HEK293 (cell line): ENCODE data around the gene NENF.

ENCODE experiments used
- CTCF ChIA-PET: fragments of 350-600 bp; formaldehyde crosslinking; extraction: SDS; loops from one replicate; lab custom pipeline; 2021; ENCODE audit warnings: antibody characterized with exemption; lab: Yijun Ruan, JAX
- POLR2A ChIA-PET: fragments of 300-600 bp; formaldehyde crosslinking; extraction: SDS; loops from one replicate; lab custom pipeline; 2020; ENCODE audit warnings: antibody characterized with exemption, inconsistent platforms; lab: Yijun Ruan, JAX
- H3K27ac ChIP-seq: fragments of 200-500 bp; sonication (Bioruptor generic); 2 replicates; pipeline ENCODE4 v1.5.1; 2014; ENCODE audit warnings: low read depth, low read length, control low read depth, inconsistent platforms; ENCODE audit errors: extremely low read depth
- H3K36me3 ChIP-seq, 2 experiments: fragments of 200-500 bp in 1 of 2; sonication (Bioruptor generic) in 1 of 2; 1 replicate in 1 of 2; 2 replicates in 1 of 2; pipeline ENCODE4 v1.5.1; 2014 to 2017; ENCODE audit warnings: inconsistent platforms in 2 of 2, low read length in 2 of 2; ENCODE audit not compliant: control insufficient read depth in 2 of 2, insufficient read depth in 1 of 2
- H3K4me1 ChIP-seq: fragments of 200-500 bp; sonication (Bioruptor generic); 2 replicates; pipeline ENCODE4 v1.5.1; 2014; ENCODE audit warnings: mild to moderate bottlenecking, low read length, inconsistent platforms; ENCODE audit not compliant: control insufficient read depth, insufficient read depth
- H3K4me3 ChIP-seq: 2 replicates; pipeline ENCODE4 v1.5.1; 2011; ENCODE audit warnings: low read depth, mild to moderate bottlenecking, control low read depth, low read length, moderate library complexity
- H3K9me3 ChIP-seq: fragments of 200-500 bp; sonication (Bioruptor generic); 2 replicates; pipeline ENCODE4 v1.5.1; 2014; ENCODE audit warnings: low read depth, low read length, inconsistent platforms; ENCODE audit not compliant: control insufficient read depth, insufficient read depth
- BCL11B ChIP-seq: fragments of 450-650 bp; formaldehyde crosslinking; IDR thresholded peaks from 2 replicates; pipeline ENCODE4 v1.5.1; 2016; ENCODE audit warnings: low read depth, missing biosample characterization, missing genetic modification characterization
- ZIC2 ChIP-seq: fragments of 450-650 bp; formaldehyde crosslinking; IDR thresholded peaks from 2 replicates; pipeline ENCODE4 v1.5.1; 2016; ENCODE audit warnings: missing biosample characterization, missing genetic modification characterization
- ZNF155 ChIP-seq: fragments of 450-650 bp; formaldehyde crosslinking; IDR thresholded peaks from 2 replicates; pipeline ENCODE4 v1.5.1; 2016; ENCODE audit warnings: missing biosample characterization, missing genetic modification characterization
- ZNF16 ChIP-seq: fragments of 450-650 bp; formaldehyde crosslinking; IDR thresholded peaks from 2 replicates; pipeline ENCODE4 v1.5.1; 2016; ENCODE audit warnings: low read depth, missing biosample characterization, missing genetic modification characterization
- ZNF23 ChIP-seq: fragments of 450-650 bp; formaldehyde crosslinking; IDR thresholded peaks from 2 replicates; pipeline ENCODE4 v1.5.1; 2016; ENCODE audit warnings: missing biosample characterization, missing genetic modification characterization, borderline replicate concordance
- ZNF239 ChIP-seq: fragments of 450-650 bp; formaldehyde crosslinking; IDR thresholded peaks from 2 replicates; pipeline ENCODE4 v1.5.1; 2016; ENCODE audit warnings: missing biosample characterization, missing genetic modification characterization
- ZNF324 ChIP-seq: fragments of 450-650 bp; formaldehyde crosslinking; IDR thresholded peaks from 2 replicates; pipeline ENCODE4 v1.5.1; 2016; ENCODE audit warnings: missing biosample characterization, missing genetic modification characterization
- ZNF426 ChIP-seq: fragments of 450-650 bp; formaldehyde crosslinking; IDR thresholded peaks from 2 replicates; pipeline ENCODE4 v1.5.1; 2017; ENCODE audit warnings: missing biosample characterization, missing genetic modification characterization, mild to moderate bottlenecking, inconsistent platforms, moderate library complexity
- ZNF473 ChIP-seq: fragments of 450-650 bp; formaldehyde crosslinking; IDR thresholded peaks from 2 replicates; pipeline ENCODE4 v1.5.1; 2017; ENCODE audit warnings: missing biosample characterization, missing genetic modification characterization
- ZNF510 ChIP-seq: fragments of 450-650 bp; formaldehyde crosslinking; IDR thresholded peaks from 2 replicates; pipeline ENCODE4 v1.5.1; 2018; ENCODE audit warnings: mild to moderate bottlenecking, missing genetic modification characterization, missing biosample characterization; ENCODE audit not compliant: insufficient replicate concordance
- ZNF600 ChIP-seq: fragments of 450-650 bp; formaldehyde crosslinking; IDR thresholded peaks from 2 replicates; pipeline ENCODE4 v1.5.1; 2016; ENCODE audit warnings: missing biosample characterization, missing genetic modification characterization
- ZNF621 ChIP-seq: fragments of 450-650 bp; formaldehyde crosslinking; IDR thresholded peaks from 2 replicates; pipeline ENCODE4 v1.5.1; 2017; ENCODE audit warnings: missing biosample characterization, missing genetic modification characterization
- ZNF626 ChIP-seq: fragments of 450-650 bp; sonication (Bioruptor Pico); formaldehyde crosslinking; IDR thresholded peaks from 2 replicates; pipeline ENCODE4 v1.5.1; 2018; ENCODE audit warnings: missing biosample characterization, missing genetic modification characterization, inconsistent platforms
- ZNF629 ChIP-seq: fragments of 450-650 bp; formaldehyde crosslinking; IDR thresholded peaks from 2 replicates; pipeline ENCODE4 v1.5.1; 2017; ENCODE audit warnings: missing biosample characterization, missing genetic modification characterization
- ZNF664 ChIP-seq: fragments of 450-650 bp; formaldehyde crosslinking; IDR thresholded peaks from 2 replicates; pipeline ENCODE4 v1.5.1; 2016; ENCODE audit warnings: missing biosample characterization, missing genetic modification characterization
- ZNF76 ChIP-seq: fragments of 450-650 bp; formaldehyde crosslinking; IDR thresholded peaks from 2 replicates; pipeline ENCODE4; 2016; ENCODE audit warnings: low read depth, missing biosample characterization, missing genetic modification characterization, borderline replicate concordance
- TF ChIP-seq, protein P1 (sequence below): fragments of 450-650 bp; formaldehyde crosslinking; IDR thresholded peaks from 2 replicates; pipeline ENCODE4 v1.5.1; 2016; ENCODE audit warnings: missing biosample characterization, missing genetic modification characterization
- TF ChIP-seq, protein P2 (sequence below): fragments of 450-650 bp; formaldehyde crosslinking; IDR thresholded peaks from 2 replicates; pipeline ENCODE4 v1.5.1; 2016; ENCODE audit warnings: missing biosample characterization, missing genetic modification characterization
- TF ChIP-seq, protein P3 (sequence below): fragments of 450-650 bp; formaldehyde crosslinking; IDR thresholded peaks from 2 replicates; pipeline ENCODE4 v1.5.1; 2016; ENCODE audit warnings: missing biosample characterization, missing genetic modification characterization, borderline replicate concordance
- TF ChIP-seq, protein P4 (sequence below): fragments of 450-650 bp; IDR thresholded peaks from 2 replicates; pipeline ENCODE4 v1.5.1; 2018; ENCODE audit warnings: missing biosample characterization, mild to moderate bottlenecking, missing genetic modification characterization
- TF ChIP-seq, protein P5 (sequence below): fragments of 450-650 bp; formaldehyde crosslinking; IDR thresholded peaks from 2 replicates; pipeline ENCODE4 v1.5.1; 2016; ENCODE audit warnings: missing biosample characterization, missing genetic modification characterization

NENF gene

DNA sequence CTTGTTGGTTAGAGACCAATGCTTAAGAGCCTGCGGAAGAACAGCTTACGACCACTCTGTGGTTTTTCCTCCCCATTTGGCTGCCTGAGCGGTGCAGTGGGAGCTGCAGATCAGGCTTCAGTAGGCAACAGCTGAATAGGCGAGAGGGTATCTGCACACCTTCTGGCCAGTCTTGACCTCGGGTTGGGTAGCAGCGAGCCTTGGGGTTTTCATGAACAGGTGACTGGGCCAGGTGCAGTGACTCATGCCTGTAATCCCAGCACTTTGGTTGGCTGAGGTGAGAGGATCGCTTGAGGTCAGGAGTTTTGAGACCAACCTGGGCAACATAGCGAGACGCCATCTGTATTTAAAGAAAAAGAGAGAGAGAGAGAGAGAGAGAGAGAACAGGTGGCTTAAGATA is 41.0 kb downstream of the NENF start:
- no peaks in the 10 kb centered on the region for H3K9me3 ChIP-seq
- no peaks in the 10 kb centered on the region for H3K36me3 ChIP-seq
- ChIA-PET POLR2A (interaction anchor here (3.0 kb wide), 1 partner anchor 135 kb away, joined by 9 read pairs; the partner anchor contains the start of gene ATF3), CTCF (no interaction called here)
- TF ChIP-seq BCL11B (tag by site-specific recombination) = no peak
- TF ChIP-seq ZNF239 (tag by site-specific recombination) = no peak
- no peak for TF ChIP-seq ZNF23 (tag by site-specific recombination)
- TF ChIP-seq ZNF510 (tag by site-specific recombination) = no peak
- no peak for TF ChIP-seq ZNF626
- no peak for TF ChIP-seq ZNF473 (tag by site-specific recombination)
- TF ChIP-seq ZNF155 (tag by site-specific recombination) = no peak
- TF ChIP-seq ZNF621 (tag by site-specific recombination) = no peak
- TF ChIP-seq, protein P1, sequence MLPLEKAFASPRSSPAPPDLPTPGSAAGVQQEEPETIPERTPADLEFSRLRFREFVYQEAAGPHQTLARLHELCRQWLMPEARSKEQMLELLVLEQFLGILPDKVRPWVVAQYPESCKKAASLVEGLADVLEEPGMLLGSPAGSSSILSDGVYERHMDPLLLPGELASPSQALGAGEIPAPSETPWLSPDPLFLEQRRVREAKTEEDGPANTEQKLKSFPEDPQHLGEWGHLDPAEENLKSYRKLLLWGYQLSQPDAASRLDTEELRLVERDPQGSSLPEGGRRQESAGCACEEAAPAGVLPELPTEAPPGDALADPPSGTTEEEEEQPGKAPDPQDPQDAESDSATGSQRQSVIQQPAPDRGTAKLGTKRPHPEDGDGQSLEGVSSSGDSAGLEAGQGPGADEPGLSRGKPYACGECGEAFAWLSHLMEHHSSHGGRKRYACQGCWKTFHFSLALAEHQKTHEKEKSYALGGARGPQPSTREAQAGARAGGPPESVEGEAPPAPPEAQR (tag by site-specific recombination) = no peak
- TF ChIP-seq ZNF16 (tag by site-specific recombination) = no peak
- TF ChIP-seq, protein P2, sequence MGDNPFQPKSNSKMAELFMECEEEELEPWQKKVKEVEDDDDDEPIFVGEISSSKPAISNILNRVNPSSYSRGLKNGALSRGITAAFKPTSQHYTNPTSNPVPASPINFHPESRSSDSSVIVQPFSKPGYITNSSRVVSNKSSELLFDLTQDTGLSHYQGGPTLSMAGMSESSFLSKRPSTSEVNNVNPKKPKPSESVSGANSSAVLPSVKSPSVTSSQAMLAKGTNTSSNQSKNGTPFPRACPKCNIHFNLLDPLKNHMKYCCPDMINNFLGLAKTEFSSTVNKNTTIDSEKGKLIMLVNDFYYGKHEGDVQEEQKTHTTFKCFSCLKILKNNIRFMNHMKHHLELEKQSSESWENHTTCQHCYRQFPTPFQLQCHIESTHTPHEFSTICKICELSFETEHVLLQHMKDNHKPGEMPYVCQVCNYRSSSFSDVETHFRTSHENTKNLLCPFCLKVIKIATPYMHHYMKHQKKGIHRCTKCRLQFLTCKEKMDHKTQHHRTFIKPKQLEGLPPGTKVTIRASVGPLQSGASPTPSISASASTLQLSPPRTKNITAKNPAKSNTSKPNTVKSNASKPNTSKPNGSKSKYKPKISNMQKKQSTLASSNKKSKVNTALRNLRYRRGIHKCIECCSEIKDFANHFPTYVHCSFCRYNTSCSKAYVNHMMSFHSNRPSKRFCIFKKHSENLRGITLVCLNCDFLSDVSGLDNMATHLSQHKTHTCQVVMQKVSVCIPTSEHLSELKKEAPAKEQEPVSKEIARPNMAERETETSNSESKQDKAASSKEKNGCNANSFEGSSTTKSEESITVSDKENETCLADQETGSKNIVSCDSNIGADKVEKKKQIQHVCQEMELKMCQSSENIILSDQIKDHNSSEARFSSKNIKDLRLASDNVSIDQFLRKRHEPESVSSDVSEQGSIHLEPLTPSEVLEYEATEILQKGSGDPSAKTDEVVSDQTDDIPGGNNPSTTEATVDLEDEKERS = no peak
- TF ChIP-seq ZNF664 = no peak
- TF ChIP-seq, protein P3, sequence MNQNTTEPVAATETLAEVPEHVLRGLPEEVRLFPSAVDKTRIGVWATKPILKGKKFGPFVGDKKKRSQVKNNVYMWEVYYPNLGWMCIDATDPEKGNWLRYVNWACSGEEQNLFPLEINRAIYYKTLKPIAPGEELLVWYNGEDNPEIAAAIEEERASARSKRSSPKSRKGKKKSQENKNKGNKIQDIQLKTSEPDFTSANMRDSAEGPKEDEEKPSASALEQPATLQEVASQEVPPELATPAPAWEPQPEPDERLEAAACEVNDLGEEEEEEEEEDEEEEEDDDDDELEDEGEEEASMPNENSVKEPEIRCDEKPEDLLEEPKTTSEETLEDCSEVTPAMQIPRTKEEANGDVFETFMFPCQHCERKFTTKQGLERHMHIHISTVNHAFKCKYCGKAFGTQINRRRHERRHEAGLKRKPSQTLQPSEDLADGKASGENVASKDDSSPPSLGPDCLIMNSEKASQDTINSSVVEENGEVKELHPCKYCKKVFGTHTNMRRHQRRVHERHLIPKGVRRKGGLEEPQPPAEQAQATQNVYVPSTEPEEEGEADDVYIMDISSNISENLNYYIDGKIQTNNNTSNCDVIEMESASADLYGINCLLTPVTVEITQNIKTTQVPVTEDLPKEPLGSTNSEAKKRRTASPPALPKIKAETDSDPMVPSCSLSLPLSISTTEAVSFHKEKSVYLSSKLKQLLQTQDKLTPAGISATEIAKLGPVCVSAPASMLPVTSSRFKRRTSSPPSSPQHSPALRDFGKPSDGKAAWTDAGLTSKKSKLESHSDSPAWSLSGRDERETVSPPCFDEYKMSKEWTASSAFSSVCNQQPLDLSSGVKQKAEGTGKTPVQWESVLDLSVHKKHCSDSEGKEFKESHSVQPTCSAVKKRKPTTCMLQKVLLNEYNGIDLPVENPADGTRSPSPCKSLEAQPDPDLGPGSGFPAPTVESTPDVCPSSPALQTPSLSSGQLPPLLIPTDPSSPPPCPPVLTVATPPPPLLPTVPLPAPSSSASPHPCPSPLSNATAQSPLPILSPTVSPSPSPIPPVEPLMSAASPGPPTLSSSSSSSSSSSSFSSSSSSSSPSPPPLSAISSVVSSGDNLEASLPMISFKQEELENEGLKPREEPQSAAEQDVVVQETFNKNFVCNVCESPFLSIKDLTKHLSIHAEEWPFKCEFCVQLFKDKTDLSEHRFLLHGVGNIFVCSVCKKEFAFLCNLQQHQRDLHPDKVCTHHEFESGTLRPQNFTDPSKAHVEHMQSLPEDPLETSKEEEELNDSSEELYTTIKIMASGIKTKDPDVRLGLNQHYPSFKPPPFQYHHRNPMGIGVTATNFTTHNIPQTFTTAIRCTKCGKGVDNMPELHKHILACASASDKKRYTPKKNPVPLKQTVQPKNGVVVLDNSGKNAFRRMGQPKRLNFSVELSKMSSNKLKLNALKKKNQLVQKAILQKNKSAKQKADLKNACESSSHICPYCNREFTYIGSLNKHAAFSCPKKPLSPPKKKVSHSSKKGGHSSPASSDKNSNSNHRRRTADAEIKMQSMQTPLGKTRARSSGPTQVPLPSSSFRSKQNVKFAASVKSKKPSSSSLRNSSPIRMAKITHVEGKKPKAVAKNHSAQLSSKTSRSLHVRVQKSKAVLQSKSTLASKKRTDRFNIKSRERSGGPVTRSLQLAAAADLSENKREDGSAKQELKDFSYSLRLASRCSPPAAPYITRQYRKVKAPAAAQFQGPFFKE (tag by site-specific recombination) = no peak
- TF ChIP-seq ZNF76 (tag by site-specific recombination) = no peak
- TF ChIP-seq, all 188 proteins: peak for 0
- Histone ChIP-seq H3K4me1 (no peaks in the 10 kb centered on the region), H3K27ac (no peak overlapping the region), H3K4me3 (no peak overlapping the region)

DNA sequence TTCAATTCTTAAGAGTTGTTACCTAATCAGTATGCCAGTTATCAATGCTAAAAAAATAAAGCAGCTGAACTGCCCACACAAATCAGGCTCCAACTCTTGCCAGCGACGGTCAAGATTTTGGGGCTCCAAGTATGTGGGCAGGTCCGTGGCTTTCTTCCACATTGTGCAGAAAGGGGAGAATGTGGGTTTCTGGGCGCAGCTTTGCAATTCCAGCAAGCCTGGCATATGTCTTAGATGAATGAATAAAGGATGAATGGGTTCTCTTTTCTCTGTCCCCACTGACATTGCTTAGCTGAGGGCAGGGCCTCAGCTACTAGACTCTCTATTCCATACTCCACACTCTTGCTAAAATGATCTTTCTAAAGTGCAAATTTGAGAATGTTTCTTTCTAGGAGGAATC is 42.4 kb downstream of the NENF start:
- ChIA-PET CTCF (interaction anchor here (0.6 to 1.8 kb wide), 5 partner anchors 9 to 178 kb away, joined by 3 to 5 read pairs (median 3); no protein-coding TSS in a partner anchor), POLR2A (interaction anchor here (3.0 kb wide), 1 partner anchor 133 kb away, joined by 9 read pairs; the partner anchor contains the start of gene ATF3)
- no peaks in the 10 kb centered on the region for H3K36me3 ChIP-seq
- no peaks in the 10 kb centered on the region for H3K9me3 ChIP-seq
- H3K4me3 ChIP-seq = no peak overlapping the region
- no peaks in the 10 kb centered on the region for H3K4me1 ChIP-seq
- no peak overlapping the region for H3K27ac ChIP-seq
- TF ChIP-seq ZNF629 (tag by site-specific recombination) (no peak), ZNF426 (tag by site-specific recombination) (no peak), ZNF600 (tag by site-specific recombination) (no peak), ZNF324 (tag by site-specific recombination) (no peak), ZIC2 (tag by site-specific recombination) (no peak)
- TF ChIP-seq, protein P4, sequence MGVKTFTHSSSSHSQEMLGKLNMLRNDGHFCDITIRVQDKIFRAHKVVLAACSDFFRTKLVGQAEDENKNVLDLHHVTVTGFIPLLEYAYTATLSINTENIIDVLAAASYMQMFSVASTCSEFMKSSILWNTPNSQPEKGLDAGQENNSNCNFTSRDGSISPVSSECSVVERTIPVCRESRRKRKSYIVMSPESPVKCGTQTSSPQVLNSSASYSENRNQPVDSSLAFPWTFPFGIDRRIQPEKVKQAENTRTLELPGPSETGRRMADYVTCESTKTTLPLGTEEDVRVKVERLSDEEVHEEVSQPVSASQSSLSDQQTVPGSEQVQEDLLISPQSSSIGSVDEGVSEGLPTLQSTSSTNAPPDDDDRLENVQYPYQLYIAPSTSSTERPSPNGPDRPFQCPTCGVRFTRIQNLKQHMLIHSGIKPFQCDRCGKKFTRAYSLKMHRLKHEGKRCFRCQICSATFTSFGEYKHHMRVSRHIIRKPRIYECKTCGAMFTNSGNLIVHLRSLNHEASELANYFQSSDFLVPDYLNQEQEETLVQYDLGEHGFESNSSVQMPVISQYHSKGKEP = no peak
- TF ChIP-seq, protein P5, sequence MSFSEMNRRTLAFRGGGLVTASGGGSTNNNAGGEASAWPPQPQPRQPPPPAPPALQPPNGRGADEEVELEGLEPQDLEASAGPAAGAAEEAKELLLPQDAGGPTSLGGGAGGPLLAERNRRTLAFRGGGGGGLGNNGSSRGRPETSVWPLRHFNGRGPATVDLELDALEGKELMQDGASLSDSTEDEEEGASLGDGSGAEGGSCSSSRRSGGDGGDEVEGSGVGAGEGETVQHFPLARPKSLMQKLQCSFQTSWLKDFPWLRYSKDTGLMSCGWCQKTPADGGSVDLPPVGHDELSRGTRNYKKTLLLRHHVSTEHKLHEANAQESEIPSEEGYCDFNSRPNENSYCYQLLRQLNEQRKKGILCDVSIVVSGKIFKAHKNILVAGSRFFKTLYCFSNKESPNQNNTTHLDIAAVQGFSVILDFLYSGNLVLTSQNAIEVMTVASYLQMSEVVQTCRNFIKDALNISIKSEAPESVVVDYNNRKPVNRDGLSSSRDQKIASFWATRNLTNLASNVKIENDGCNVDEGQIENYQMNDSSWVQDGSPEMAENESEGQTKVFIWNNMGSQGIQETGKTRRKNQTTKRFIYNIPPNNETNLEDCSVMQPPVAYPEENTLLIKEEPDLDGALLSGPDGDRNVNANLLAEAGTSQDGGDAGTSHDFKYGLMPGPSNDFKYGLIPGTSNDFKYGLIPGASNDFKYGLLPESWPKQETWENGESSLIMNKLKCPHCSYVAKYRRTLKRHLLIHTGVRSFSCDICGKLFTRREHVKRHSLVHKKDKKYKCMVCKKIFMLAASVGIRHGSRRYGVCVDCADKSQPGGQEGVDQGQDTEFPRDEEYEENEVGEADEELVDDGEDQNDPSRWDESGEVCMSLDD (tag by site-specific recombination) = no peak
